Endothelial cell of umbilical vein (primary cell): ENCODE measurements around the gene COQ5. TPM values are rescaled to one million over a fixed set of nuclear protein-coding genes. Genes with fewer than 3 reads are reported as not detected.

ENCODE experiments used
- BruUV-seq: library from RNA; stranded (reverse); fragments of 400-500 nt; replicated peaks from 2 replicates; lab custom pipeline; 2021; lab: Mats Ljungman, UMichigan
- CTCF ChIA-PET: fragments of 300-600, 350-600 bp; sonication (Branson Sonifier 250); formaldehyde crosslinking; loops from one replicate; lab custom pipeline; 2021; ENCODE audit warnings: antibody characterized with exemption, inconsistent platforms; lab: Charles Lee
- POLR2A ChIA-PET: fragments of 300-600, 350-600 bp; sonication (Branson Sonifier 250); formaldehyde crosslinking; loops from one replicate; lab custom pipeline; 2021; ENCODE audit warnings: antibody characterized with exemption, inconsistent platforms; lab: Charles Lee
- DNase-seq: peaks from one replicate; pipeline ENCODE4 v3.0.0-alpha.2; 2011; ENCODE audit warnings: low read depth, low spot score
- FAIRE-seq: peaks from 2 replicates; lab custom pipeline; 2011; peaks lifted over from hg19 to GRCh38; lab: Jason Lieb, UNC
- H2AFZ ChIP-seq: 2 replicates; pipeline ENCODE4 v1.6.0; 2012; ENCODE audit warnings: low read depth, low read length, control low read depth, inconsistent platforms
- H3K27ac ChIP-seq: 2 replicates; pipeline ENCODE4 v1.5.1; 2011; ENCODE audit warnings: low read depth, mild to moderate bottlenecking, control low read depth, low read length, moderate library complexity; ENCODE audit not compliant: insufficient read depth
- H3K27me3 ChIP-seq, 2 experiments: 2 replicates each; pipeline versions ENCODE4 v1.6.0 to v1.6.1; 2011; ENCODE audit warnings: low read length in 2 of 2, mixed read lengths in 1 of 2; ENCODE audit not compliant: control insufficient read depth in 2 of 2, insufficient read depth in 2 of 2
- H3K36me3 ChIP-seq, 2 experiments: 2 replicates in 1 of 2; 3 replicates in 1 of 2; pipeline ENCODE4 v1.5.1; 2011; ENCODE audit warnings: low read length in 2 of 2, mild to moderate bottlenecking in 1 of 2, moderate library complexity in 1 of 2; ENCODE audit not compliant: control insufficient read depth in 2 of 2, insufficient read depth in 2 of 2; ENCODE audit errors: extremely low read depth in 1 of 2
- H3K4me1 ChIP-seq: 3 replicates; pipeline ENCODE4 v1.5.1; 2011; ENCODE audit warnings: mild to moderate bottlenecking, low read length; ENCODE audit not compliant: control insufficient read depth, insufficient read depth; ENCODE audit errors: extremely low read depth
- H3K4me2 ChIP-seq: 2 replicates; pipeline ENCODE4 v1.6.1; 2011; ENCODE audit warnings: low read length, control low read depth, mixed read lengths; ENCODE audit not compliant: insufficient read depth
- H3K4me3 ChIP-seq, 3 experiments: fragments of 200-600 bp in 1 of 3; sonication (generic), shearing (Covaris generic) in 1 of 3; replicated peaks in 1 of 3; 2 replicates each; pipeline ENCODE4 v1.5.1; 2011 to 2016; ENCODE audit warnings: control low read depth in 3 of 3, low read length in 3 of 3, mild to moderate bottlenecking in 2 of 3, inconsistent platforms in 1 of 3, low read depth in 1 of 3, moderate library complexity in 1 of 3; ENCODE audit not compliant: insufficient read depth in 1 of 3
- H3K79me2 ChIP-seq: 2 replicates; pipeline ENCODE4 v1.6.0; 2012; ENCODE audit warnings: low read length, inconsistent platforms; ENCODE audit not compliant: control insufficient read depth, insufficient read depth
- H3K9ac ChIP-seq: replicated peaks from 2 replicates; pipeline ENCODE3; 2011; ENCODE audit warnings: low read length, control low read depth; ENCODE audit not compliant: insufficient read depth; ENCODE audit errors: extremely low read depth
- H3K9me1 ChIP-seq: replicated peaks from 3 replicates; pipeline ENCODE4 v1.6.0; 2011; ENCODE audit warnings: mild to moderate bottlenecking, low read length; ENCODE audit not compliant: control insufficient read depth, insufficient read depth; ENCODE audit errors: extremely low read depth
- H3K9me3 ChIP-seq: replicated peaks from 2 replicates; pipeline ENCODE4 v1.5.1; 2012; ENCODE audit warnings: low read length, inconsistent platforms; ENCODE audit not compliant: control insufficient read depth, insufficient read depth
- H4K20me1 ChIP-seq: replicated peaks from 2 replicates; pipeline ENCODE3; 2011; ENCODE audit warnings: mild to moderate bottlenecking, low read length; ENCODE audit not compliant: control insufficient read depth, insufficient read depth; ENCODE audit errors: extremely low read depth
- CTCF ChIP-seq, 2 donors: IDR thresholded peaks; 1 replicate in 1 of 2; 2 replicates in 1 of 2; pipeline ENCODE4 v1.5.1; 2011; ENCODE audit warnings: low read length in 2 of 2, mild to moderate bottlenecking in 2 of 2, moderate library complexity in 2 of 2, control low read depth in 1 of 2, inconsistent platforms in 1 of 2, low read depth in 1 of 2; ENCODE audit not compliant: insufficient read depth in 1 of 2; ENCODE audit errors: extremely low read depth in 1 of 2
- EZH2 ChIP-seq: IDR thresholded peaks from 2 replicates; pipeline ENCODE4 v1.6.1; 2012; ENCODE audit warnings: borderline replicate concordance, low read depth, mild to moderate bottlenecking, moderate library complexity, low read length, inconsistent platforms; ENCODE audit not compliant: severe bottlenecking
- FOS ChIP-seq: IDR thresholded peaks from 2 replicates; pipeline ENCODE4 v1.6.1; 2011; ENCODE audit warnings: mild to moderate bottlenecking, low read length, moderate library complexity, borderline replicate concordance; ENCODE audit not compliant: insufficient read depth
- GATA2 ChIP-seq: IDR thresholded peaks from 2 replicates; pipeline ENCODE4 v1.7.0; 2011; ENCODE audit warnings: low read depth, mild to moderate bottlenecking, moderate library complexity, mixed read lengths, low read length; ENCODE audit not compliant: insufficient read length, insufficient read depth
- JUN ChIP-seq: IDR thresholded peaks from 2 replicates; pipeline ENCODE4 v1.6.1; 2011; ENCODE audit warnings: borderline replicate concordance, low read depth; ENCODE audit not compliant: insufficient read length, insufficient read depth
- MAX ChIP-seq: IDR thresholded peaks from 2 replicates; pipeline ENCODE4 v1.6.1; 2011; ENCODE audit not compliant: insufficient read depth, insufficient read length
- MYC ChIP-seq: IDR thresholded peaks from one replicate; pipeline ENCODE4 v1.6.1; 2011; ENCODE audit warnings: mild to moderate bottlenecking, low read depth, low read length
- POLR2A ChIP-seq: IDR thresholded peaks from 2 replicates; pipeline ENCODE4 v1.6.1; 2012; ENCODE audit warnings: low read depth, mild to moderate bottlenecking, control low read depth, low read length
- POLR2AphosphoS5 ChIP-seq: IDR thresholded peaks from 2 replicates; pipeline ENCODE4 v1.6.1; 2012; ENCODE audit warnings: low read depth, mild to moderate bottlenecking, control low read depth, low read length, moderate library complexity; ENCODE audit not compliant: insufficient read depth
- dilution Hi-C: fragments of 300-500 bp; cut with MboI; formaldehyde crosslinking; loops from one replicate; pipeline ENCODE4 v1.15.0; 2019; ENCODE audit warnings: low sequenced_read_pairs; ENCODE audit not compliant: extremely low pct_ligation_motif_present
- intact Hi-C: fragments of 100-400 bp; cut with micrococcal nuclease; formaldehyde crosslinking; loops from one replicate; pipeline ENCODE4 v1.10.0; 2022
- polyA plus RNA-seq, 4 experiments: library from polyadenylated mRNA; depleted of rRNA in 3 of 4; stranded (reverse) in 3 of 4; unstranded in 1 of 4; fragments of >200 nt; gene quantifications; 2 replicates each; pipeline versions ENCODE4 v1.2.1 to v1.2.3, GENCODE V29; 2011 to 2012; ENCODE audit warnings: missing spikeins in 1 of 4
- total RNA-seq: library from RNA; stranded (reverse); gene quantifications from 2 replicates; pipeline ENCODE4 v1.2.3, GENCODE V29; 2021

COQ5 gene
- total and polyA plus RNA-seq, 2 donors (not counting 3 experiments of a cell fraction or from before 2014, with no cell fraction given): 19.7 to 23.7 TPM

- POLR2A ChIA-PET: interaction anchor here (0.6 to 1.9 kb wide), 3 partner anchors 8 to 42 kb away, joined by 3 to 7 read pairs (median 3); partner anchors contain the start of gene DYNLL1
- H3K9ac ChIP-seq: peak overlapping the region; percentile 51
Measured at GRCh38 chr12:120537856-120538220, 8.9 kb upstream of the COQ5 start.

More at GRCh38 chr12:120537856-120538220, 8.9 kb upstream of the COQ5 start:
- DNase-seq: peak; percentile 38
- Histone ChIP-seq H3K27me3 (no peaks in the 10 kb centered on the region), H4K20me1 (peaks cover 18% of the 10 kb centered on the region), H3K27ac (peak overlapping the region; percentile 26), H3K36me3 (no peaks in the 10 kb centered on the region), H3K4me2 (peak overlapping the region; percentile 96), H3K9me3 (no peaks in the 10 kb centered on the region), H3K9me1 (no peaks in the 10 kb centered on the region), H3K4me1 (peaks cover 52% of the 10 kb centered on the region), H3K79me2 (peaks cover 86% of the 10 kb centered on the region), H3K4me3 (peak overlapping the region in 2 of 3 experiments; percentile 0 to 60), H2AFZ (no peak overlapping the region)
- BruUV-seq: no TSS peak
- CTCF ChIA-PET: interaction anchor here (1.1 to 1.4 kb wide), 2 partner anchors 9 to 12 kb away, joined by 3 to 5 read pairs; partner anchors contain the start of gene COQ5
- dilution Hi-C loops (no loop called here), intact Hi-C loops (loop anchor here (1.0 kb wide), 1 partner anchor 43 kb away; the partner anchor contains the start of gene POP5)
- no peak for TF ChIP-seq POLR2AphosphoS5
- TF ChIP-seq POLR2A: no peak
- TF ChIP-seq GATA2: no peak
- no peak for TF ChIP-seq FOS
- no peak for TF ChIP-seq CTCF (IDR thresholded peaks at IDR 0.05; ENCODE audit: extremely low read depth in 1 of 2, insufficient read depth in 1 of 2, low read depth in 1 of 2, low read length in 2 of 2)
- no peak for TF ChIP-seq EZH2
- no peak for TF ChIP-seq MAX
- no peak for TF ChIP-seq MYC
- TF ChIP-seq JUN: no peak
- FAIRE-seq: peak; percentile 54
